Thymus (tissue), 11 donors: ENCODE measurements around the gene LGI1. TPM values are rescaled to one million over a fixed set of nuclear protein-coding genes. Genes with fewer than 3 reads are reported as not detected.

Source experiments
- DNase-seq, 9 donors: peaks; one replicate each; pipeline ENCODE4 v3.0.0-alpha.2; 2013; ENCODE audit warnings: low spot score in 9 of 9, low read depth in 6 of 9, missing footprints in 1 of 9
- H3K27ac ChIP-seq, 2 donors: one replicate each; pipeline ENCODE4 v1.5.1; 2013; ENCODE audit warnings: control low read depth in 1 of 2, low read depth in 1 of 2, low read length in 1 of 2, mild to moderate bottlenecking in 1 of 2, moderate library complexity in 1 of 2
- H3K27me3 ChIP-seq, 2 donors: one replicate each; pipeline ENCODE4 v1.5.1; 2013; ENCODE audit warnings: low read length in 1 of 2; ENCODE audit not compliant: control insufficient read depth in 2 of 2, insufficient read depth in 1 of 2
- H3K36me3 ChIP-seq, 2 donors: one replicate each; pipeline ENCODE4 v1.5.1; 2013; ENCODE audit warnings: low read length in 1 of 2, mild to moderate bottlenecking in 1 of 2, moderate library complexity in 1 of 2; ENCODE audit not compliant: control insufficient read depth in 2 of 2, insufficient read depth in 2 of 2
- H3K4me1 ChIP-seq, 2 donors: one replicate each; pipeline ENCODE4 v1.5.1; 2013; ENCODE audit warnings: low read length in 2 of 2; ENCODE audit not compliant: control insufficient read depth in 2 of 2, insufficient read depth in 2 of 2
- H3K4me3 ChIP-seq, 2 donors: one replicate each; pipeline ENCODE4 v1.5.1; 2013; ENCODE audit warnings: low read length in 2 of 2, control low read depth in 1 of 2, mild to moderate bottlenecking in 1 of 2
- H3K9me3 ChIP-seq, 2 donors: one replicate each; pipeline ENCODE4 v1.5.1; 2013; ENCODE audit warnings: low read length in 1 of 2, mild to moderate bottlenecking in 1 of 2; ENCODE audit not compliant: control insufficient read depth in 2 of 2, insufficient read depth in 1 of 2
- WGBS: extraction: QIAGEN DNeasy Blood & Tissue Kit; methylation state at CpG from one replicate; pipeline ENCODE4 v1.1.7; 2013; 5-methylcytosine and 5-hydroxymethylcytosine counted together
- polyA plus RNA-seq: library from polyadenylated mRNA; stranded (reverse); fragments of 200-250 nt; gene quantifications from one replicate; pipeline ENCODE4 v1.2.3, GENCODE V29; 2013
- total RNA-seq: library from RNA; stranded (reverse); fragments of 120-200 nt; gene quantifications from one replicate; pipeline ENCODE4 v1.2.4, GENCODE V29; 2013
- donor health status: healthy.

The LGI1 gene
- total and polyA plus RNA-seq, 2 donors: 0.18 to 0.28 TPM

- WGBS: 78% methylated on average over 5 of the region's 5 CpGs
- no peak overlapping the region for H3K4me3 ChIP-seq
- H3K27me3 ChIP-seq: peaks cover 8 to 32% of the 10 kb centered on the region in 2 donors
- H3K36me3 ChIP-seq: no peaks in the 10 kb centered on the region
- no peaks in the 10 kb centered on the region for H3K9me3 ChIP-seq
- H3K4me1 ChIP-seq: no peaks in the 10 kb centered on the region
- DNase-seq: no peak
- no peak overlapping the region for H3K27ac ChIP-seq
These were observed 5.2 kb downstream of the LGI1 start for GRCh38 chr10:93762979-93763391.

DNA sequence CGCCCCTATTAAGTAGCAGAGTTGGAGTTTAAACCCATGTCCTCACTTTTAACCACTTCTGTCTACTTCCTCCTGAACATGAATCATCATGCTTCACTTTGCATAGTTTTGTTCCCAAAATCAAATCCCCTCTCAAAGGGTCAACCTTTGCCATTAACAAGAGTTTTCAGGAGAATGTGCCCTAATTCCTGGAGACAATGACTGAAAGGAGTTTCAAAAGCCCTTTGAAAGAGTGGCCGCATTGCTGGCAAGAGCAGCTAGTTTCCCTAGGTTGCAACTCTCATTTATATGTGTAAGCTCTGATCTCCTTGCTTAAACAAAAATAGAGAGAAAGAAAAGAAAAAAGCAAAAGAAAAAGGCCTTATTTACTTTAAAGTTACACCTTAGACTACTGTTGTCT lies 9.2 kb downstream of the LGI1 start:
- H3K4me1 ChIP-seq: no peaks in the 10 kb centered on the region
- no peaks in the 10 kb centered on the region for H3K9me3 ChIP-seq
- no peaks in the 10 kb centered on the region for H3K36me3 ChIP-seq
- H3K27me3 ChIP-seq: peaks cover 0 to 2% of the 10 kb centered on the region in 2 donors
- no peak for DNase-seq
- no peak overlapping the region for H3K27ac ChIP-seq
- 95% methylated on average over 2 of the region's 2 CpGs for whole genome bisulfite sequencing
- no peak overlapping the region for H3K4me3 ChIP-seq

DNA sequence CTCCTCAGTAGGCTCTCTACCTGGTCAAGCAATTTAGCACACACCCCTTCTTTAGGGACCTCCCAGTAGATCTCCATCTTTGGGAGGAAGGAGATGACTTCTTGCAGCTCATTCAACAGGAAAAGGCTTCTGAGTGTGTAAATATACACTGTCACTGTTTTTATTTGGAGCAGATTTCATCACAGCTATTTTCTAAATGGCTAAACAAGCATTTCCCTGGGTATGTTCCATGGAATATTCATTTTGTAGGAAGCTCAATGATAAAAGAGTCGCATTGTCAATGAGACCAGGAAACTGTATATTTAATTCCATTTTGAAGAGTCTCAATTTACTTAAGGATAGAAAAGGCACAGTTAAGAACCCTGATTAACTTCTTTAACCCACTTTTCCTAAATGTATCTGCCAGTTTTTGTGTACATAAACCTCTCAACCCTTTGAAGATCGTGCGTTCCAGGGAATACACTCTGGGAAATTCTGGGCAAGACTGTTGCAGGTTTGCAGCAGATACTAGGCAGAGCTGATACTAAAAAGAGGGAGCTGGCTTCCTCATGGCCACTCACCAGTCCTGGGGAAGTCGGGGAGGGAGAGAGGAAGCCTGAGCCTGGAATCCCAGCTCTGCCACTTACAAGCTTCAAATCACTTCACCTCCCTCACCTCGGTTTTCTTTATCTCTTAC lies 10.1 kb downstream of the LGI1 start:
- H3K27ac ChIP-seq: no peak overlapping the region
- WGBS: 80% methylated on average over 5 of the region's 5 CpGs
- no peak for DNase-seq
- H3K4me1 ChIP-seq: no peaks in the 10 kb centered on the region
- H3K27me3 ChIP-seq: peaks cover 0 to under 1% of the 10 kb centered on the region in 2 donors
- no peaks in the 10 kb centered on the region for H3K36me3 ChIP-seq
- no peaks in the 10 kb centered on the region for H3K9me3 ChIP-seq
- H3K4me3 ChIP-seq: no peak overlapping the region

DNA sequence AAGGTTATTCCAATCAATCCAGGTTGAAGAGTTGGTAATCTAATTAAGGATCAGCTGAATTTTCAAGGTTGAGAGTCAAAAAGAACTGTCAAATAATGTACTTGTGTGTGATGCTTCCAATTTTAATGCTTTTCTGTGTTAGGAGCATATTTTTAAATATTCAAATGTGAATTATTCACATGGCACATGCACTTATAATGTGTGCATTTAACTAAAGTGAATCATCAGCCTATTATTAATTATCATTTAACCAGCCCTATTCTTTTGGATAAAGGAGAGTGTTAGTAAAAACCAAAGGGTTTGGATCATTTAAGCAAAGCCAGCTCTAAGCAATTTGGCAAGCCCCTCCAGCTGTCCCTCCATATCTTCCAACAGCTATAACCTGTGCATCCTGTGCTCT lies 11.2 kb downstream of the LGI1 start:
- Histone ChIP-seq H3K9me3 (no peaks in the 10 kb centered on the region), H3K27me3 (no peaks in the 10 kb centered on the region), H3K27ac (no peak overlapping the region), H3K4me1 (no peaks in the 10 kb centered on the region), H3K36me3 (no peaks in the 10 kb centered on the region), H3K4me3 (no peak overlapping the region)
- DNase-seq: no peak

DNA sequence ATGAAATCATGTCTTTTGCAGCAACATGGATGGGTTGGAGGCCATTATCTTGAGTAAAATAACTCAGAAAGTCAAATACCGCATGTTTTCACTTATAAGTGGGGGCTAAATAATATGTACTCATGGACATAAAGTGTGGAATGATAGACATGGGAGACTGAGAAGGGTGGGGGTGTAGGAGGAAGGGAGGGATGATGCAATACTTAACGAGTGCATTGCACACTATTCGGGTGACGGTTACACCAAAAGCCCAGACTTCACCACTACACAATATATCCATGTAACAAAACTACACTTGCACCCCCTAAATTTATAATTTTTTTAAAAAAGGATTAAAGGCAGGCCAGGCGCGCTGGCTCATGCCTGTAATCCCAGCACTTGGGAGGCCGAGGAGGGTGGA lies 13.6 kb downstream of the LGI1 start:
- Histone ChIP-seq H3K27ac (no peak overlapping the region), H3K4me3 (no peak overlapping the region), H3K27me3 (no peaks in the 10 kb centered on the region), H3K9me3 (no peaks in the 10 kb centered on the region), H3K36me3 (no peaks in the 10 kb centered on the region), H3K4me1 (no peaks in the 10 kb centered on the region)
- no peak for DNase-seq
- 86% methylated on average over 7 of the region's 7 CpGs for WGBS

GRCh38 chr10:93773120-93773519 lies 15.4 kb downstream of the LGI1 start:
- WGBS: 89% methylated on average over 5 of the region's 5 CpGs
- Histone ChIP-seq H3K27ac (no peak overlapping the region), H3K4me3 (no peak overlapping the region), H3K27me3 (no peaks in the 10 kb centered on the region), H3K36me3 (no peaks in the 10 kb centered on the region), H3K4me1 (no peaks in the 10 kb centered on the region), H3K9me3 (no peaks in the 10 kb centered on the region)
- no peak for DNase-seq

DNA sequence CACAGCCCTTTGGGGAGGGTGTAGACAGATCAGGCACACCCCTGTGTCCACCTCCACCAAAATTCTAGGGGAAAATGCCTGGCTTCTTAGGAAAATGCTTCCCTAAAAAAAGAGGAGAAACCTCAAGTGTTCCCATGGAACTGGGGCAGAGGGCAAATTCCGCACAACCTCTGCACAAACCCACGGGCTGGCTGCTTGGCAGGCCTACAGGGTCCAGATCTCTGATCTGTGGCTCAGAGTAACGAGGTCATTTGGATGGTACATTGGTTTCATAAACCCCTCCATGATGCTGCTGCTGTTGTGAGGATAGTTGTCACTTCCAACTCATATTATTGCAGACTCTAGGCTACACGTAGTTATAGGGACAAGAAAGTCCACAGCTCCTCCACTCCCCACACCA lies 16.0 kb downstream of the LGI1 start:
- Histone ChIP-seq H3K9me3 (no peaks in the 10 kb centered on the region), H3K4me3 (no peak overlapping the region), H3K27me3 (no peaks in the 10 kb centered on the region), H3K4me1 (no peaks in the 10 kb centered on the region), H3K36me3 (no peaks in the 10 kb centered on the region), H3K27ac (no peak overlapping the region)
- no peak for DNase-seq
- WGBS: 88% methylated on average over 4 of the region's 4 CpGs

- 95% methylated on average over 5 of the region's 5 CpGs for WGBS
- Histone ChIP-seq H3K27ac (no peak overlapping the region), H3K9me3 (no peaks in the 10 kb centered on the region), H3K4me3 (no peak overlapping the region), H3K27me3 (no peaks in the 10 kb centered on the region), H3K4me1 (no peaks in the 10 kb centered on the region), H3K36me3 (no peaks in the 10 kb centered on the region)
- DNase-seq: no peak
These were observed 17.6 kb downstream of the LGI1 start for GRCh38 chr10:93775356-93775755.

DNA sequence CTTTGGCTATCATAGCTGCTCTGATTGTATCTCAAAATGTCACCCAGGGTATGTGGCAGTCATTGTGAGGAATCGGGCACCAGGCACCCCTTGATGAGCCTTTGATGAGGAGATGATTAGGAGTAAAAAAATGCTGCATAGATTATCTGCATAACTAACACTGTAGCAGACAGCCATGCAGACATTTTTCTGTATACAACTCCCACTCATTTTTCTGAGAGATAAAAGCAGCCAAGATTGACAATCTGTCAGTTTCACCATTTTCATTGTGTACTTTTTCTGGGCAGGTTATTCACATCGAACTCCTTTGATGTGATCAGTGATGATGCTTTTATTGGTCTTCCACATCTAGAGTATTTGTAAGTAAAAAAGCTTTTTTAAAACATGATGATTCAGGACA lies 19.4 kb downstream of the LGI1 start:
- no peak overlapping the region for H3K27ac ChIP-seq
- no peaks in the 10 kb centered on the region for H3K27me3 ChIP-seq
- DNase-seq: no peak
- no peaks in the 10 kb centered on the region for H3K9me3 ChIP-seq
- H3K4me3 ChIP-seq: no peak overlapping the region
- no peaks in the 10 kb centered on the region for H3K4me1 ChIP-seq
- H3K36me3 ChIP-seq: no peaks in the 10 kb centered on the region
- 86% methylated on average over 2 of the region's 2 CpGs for WGBS
